HG02759 (cell line): Measurements from ENCODE around the gene F2.
"Not testable (repeated sequence)": the region's sequence is repeated elsewhere in the genome, so short reads cannot be mapped to it uniquely, and the experiment has no call there.

Experiments used
- ATAC-seq: cut with Tn5 transposase; IDR thresholded peaks from one replicate; pipeline ENCODE4 v1.9.1; 2021; ENCODE audit warnings: mild to moderate bottlenecking, moderate library complexity; ENCODE audit not compliant: unreplicated experiment

Gene F2

GRCh38 chr11:46719048-46719542 lies at the start of gene F2:
TSS of gene F2 (plus strand) at chr11:46719213. CDS start at chr11:46719236, 23 bp downstream.
- no peak for ATAC-seq

DNA sequence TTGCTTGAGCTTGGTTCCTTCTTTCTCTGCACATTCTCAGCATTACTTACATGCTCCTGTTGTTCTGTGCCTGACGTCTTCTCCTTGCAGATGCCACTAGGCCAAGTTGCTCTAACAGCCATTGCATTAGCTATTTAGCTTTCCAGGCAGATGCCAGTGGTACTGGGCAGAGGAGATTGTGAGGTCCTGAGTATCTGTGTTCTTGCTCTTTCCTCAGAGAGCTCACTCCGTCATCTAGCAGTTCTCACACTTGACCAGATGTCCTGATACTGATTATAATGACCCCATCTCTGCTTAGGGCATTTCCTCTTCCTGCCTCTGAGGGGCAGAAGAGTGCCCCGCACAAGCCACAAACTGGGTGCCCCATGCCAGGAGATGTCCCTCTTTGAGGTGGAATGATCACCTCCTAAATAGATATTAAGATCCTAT lies 49.3 kb upstream of the F2 start:
- ATAC-seq = no peak

- ATAC-seq = not testable (repeated sequence)
Observed at GRCh38 chr11:46670521-46670920, 48.5 kb upstream of the F2 start.

DNA sequence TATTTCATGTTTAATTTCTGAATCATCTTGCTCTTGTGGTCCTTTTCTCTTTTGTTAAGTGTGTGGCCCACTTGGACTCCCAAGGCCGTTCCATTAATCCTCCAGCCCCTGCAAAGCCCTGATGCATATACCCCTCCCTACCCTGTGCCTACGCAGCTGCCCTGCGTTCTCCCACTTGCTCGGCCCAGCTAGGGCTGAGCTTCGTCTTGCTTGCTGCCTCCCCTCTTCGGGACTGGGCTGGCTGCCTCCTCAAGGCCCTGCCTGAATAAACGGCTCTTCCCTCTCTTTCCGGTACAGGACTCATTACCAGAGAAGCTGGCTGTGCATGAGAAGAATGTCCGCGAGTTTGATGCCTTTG lies 47.1 kb upstream of the F2 start:
- no peak for ATAC-seq

DNA sequence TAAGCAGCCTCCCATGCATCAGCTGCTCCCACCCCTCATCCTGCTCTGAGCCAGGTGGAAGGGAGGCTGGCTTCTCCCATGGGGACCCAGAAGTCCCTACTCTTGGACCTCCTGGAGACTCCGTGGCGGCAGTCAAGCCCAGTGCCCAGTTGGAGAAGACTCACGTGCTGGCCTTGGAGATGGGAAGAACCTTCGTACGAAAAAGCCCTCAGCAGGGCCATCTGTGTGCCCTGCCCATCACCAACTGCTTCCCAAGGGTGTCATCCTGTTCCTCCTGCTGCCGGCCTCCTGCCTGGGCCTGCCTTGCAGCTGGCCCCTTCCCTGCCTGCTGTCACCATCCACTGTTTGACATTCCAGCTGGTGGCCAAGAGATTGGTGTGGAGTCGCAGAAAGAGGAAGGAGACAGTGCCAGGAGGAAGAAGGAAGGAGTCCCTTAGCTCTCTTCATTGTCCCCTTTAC lies 46.6 kb upstream of the F2 start:
- ATAC-seq = no peak

- ATAC-seq = no peak
Observed at GRCh38 chr11:46673713-46674462, 45.1 kb upstream of the F2 start.

DNA sequence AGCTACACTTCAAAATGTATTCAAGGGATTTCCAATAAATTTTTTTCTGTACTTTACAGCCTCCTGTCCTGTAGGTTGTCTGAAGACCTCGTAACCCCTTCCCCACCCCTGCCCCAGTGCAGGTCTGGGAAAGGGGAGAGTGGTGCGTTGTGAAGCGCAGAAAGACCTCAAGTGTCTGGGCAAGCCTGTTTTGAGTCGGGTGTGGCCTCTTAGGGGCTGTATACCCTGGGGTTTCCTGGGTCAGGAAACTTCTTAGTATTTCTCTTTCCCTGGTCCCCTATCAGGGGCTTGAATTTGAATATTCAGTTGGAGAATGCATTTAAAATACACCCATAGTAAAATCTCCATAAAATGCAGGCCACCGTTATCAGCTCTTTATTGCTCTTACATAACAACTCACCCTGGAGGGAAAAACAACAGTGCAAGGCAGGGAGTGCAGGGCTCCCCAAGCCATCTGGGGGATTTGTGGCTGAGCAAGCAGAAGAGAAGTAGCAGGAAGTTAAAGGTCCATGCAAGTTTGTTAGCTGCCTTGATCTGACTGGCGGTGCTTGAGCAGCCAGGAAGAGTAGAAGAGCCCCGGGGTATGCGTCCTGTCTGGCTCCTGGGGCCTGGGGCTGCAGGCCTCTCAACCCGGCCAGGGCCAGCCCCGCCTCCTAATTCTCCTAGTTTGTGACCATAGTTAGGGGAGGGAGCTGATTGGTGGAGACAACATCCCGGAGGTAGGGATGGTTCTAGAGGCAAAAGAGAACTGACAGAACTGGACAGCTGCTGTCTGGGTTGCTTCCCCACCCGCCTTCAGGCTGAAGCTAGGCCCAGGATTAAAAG lies 44.3 kb upstream of the F2 start:
- ATAC-seq = no peak

- no peak for ATAC-seq
Observed at GRCh38 chr11:46675288-46675851, 43.6 kb upstream of the F2 start.

DNA sequence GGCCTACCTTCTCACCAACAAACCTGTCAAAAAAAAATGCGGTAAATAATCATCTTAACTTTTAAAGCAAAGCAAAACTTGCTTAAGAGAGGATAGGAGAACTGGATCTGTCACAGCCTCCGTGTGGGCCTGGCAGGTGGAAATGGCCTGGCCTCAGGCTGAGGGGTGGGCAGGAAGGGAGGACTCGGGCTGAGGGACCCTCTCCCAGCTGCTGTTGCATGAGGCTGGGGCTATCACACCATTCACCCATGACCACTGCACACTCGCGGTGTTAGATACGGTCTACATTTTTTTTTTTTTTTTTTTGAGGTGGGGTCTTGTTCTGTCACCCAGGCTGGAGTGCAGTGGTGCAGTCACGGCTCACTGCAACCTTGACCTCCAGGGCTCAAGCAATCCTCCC lies 43.1 kb upstream of the F2 start:
- no peak for ATAC-seq

GRCh38 chr11:46676436-46677158 lies 42.4 kb upstream of the F2 start:
- ATAC-seq = no peak

DNA sequence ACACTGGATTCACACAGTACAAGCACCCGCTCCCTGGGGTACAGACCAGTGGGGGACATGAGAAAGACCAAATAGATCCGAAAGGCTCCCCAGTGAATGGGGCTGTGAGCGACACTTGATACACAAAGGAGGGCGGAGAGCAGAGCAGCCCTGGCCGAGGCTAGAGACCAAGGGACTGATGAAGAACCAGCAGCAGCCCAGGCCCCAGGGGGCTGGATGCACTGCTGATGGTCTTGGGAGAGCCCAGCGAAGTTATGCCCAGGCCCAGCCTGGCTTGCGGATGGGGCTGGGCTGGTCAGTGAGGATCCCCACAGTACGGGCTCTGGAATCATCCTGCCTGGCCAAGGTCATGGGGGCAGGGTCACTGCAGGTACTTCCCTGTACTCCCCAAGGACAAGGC lies 41.8 kb upstream of the F2 start:
- ATAC-seq = no peak

DNA sequence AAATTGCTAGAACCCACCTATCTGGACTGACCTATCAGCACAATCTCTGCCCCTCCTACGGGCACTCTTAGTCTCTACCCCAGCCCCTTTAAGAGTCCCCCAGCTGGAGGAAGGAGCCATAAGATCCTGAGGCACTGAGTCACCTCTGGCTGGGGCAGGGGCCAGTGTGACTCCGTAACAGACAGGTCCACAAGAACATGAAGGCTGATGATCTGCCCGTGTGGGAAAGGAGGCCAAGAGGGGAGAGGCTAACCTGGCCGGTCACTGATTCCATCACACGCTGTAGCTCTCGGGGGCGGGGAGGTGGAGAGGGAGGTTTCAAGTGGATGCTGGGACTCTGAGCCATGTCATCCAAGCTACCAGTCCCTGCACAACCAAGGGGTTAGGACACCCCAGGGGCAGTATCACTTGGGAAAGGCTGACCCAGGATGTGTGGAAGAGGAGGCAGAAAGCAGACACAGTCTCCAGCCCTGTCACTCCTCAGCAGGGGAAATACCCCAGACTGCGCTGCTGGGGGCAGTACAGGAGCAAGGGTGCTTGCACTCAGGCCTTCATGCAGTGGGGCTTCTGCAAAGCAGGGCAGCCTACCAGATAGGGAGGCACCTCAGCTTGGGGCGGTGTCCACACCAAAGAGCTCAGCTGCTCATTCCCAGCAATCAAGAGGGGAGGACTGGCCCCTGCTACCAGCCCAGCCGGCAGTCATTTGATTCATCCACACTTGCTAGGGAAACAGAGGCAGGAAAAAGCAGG lies 40.8 kb upstream of the F2 start:
- ATAC-seq = no peak

DNA sequence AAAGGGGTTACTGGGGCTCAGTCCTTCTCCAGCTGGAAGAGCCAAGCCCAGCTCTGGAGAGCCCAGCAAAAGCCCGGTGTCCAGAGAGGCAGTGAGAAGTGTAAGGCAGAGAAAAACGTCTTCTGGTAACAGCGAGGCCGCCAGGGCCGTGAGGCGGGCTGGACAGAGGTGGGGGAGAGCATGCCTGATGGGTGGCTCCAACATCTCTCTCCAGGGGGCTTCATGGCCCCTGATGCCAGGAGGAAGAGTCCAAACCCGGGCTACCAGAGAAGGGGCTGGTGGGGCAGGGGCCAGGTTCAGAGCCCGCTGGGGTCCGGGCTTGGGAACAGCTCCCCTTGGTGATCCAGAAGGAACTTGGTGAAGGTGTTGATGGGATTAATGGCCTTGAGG lies 40.3 kb upstream of the F2 start:
- ATAC-seq = no peak

DNA sequence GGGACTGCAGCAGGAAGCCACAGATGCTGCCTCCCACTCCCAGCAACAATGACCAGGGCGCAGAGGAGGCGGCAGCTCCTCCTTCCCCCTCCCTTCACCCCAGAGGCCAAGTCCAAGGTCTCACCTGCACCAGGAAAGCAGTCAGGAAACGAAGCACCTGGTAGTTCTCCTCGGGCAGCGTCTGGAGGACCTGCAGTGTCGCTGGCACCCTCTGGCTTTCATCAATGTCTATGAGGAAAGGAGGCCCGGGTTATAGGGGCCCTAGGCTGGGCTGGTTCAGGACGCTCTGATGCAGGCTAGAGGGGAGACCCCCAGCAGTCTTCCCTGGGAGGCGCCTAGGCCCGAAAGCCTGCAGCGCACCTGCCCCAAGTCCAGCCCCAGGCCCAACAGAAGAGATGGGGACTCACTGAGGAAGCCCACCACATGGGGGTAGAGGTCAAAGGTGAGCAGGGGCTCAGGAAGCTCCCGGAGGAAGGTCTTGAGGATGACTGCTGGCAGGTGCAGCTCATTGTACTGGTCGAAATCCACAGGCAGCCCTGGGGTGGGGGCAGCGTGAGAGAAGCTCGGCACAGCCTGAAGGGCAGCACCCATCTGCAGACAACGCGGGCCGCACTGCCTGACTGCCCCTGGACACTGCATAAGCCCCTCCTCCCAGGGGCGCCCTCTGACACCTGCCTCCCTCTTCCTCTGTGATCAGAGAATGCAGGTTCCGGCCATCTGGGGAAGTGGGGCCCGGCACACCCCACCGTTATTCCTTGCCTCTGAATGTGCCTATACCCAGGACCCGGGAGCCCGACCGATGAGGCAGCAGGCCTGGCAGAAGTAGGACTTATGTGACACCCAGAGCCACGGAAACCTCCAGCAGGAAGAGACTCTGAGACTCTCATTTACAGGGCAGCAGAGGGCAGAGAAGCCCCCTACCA lies 39.5 kb upstream of the F2 start:
- no peak for ATAC-seq

DNA sequence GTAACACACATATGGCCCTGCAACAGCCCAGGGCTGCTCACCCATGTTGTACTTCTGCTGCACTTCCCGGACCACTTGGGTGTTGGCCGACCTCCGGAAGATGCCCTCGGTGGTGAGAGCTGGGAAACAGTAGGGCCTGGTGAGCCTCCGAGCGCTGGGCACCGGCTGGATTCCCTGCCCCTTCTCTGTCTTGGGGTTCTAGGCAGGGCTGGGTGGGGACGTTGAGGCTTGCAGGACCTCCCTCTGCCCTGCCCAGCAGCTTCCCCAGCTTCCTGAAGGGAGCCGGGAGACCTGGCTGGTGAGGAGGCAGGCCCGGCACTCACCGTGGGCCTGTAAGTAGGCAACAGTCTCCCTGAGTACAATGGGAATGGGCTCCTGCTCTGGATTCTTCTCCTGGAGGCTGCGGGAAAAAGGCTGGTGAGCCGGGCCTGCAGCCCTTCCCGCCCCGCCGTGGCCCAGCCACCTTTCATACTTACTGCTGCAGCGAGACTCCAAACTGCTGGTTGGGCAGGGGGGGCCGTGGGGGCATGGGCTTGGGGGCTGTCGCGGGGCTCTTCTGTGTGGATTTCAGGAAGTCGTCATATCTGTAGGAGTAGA lies 38.8 kb upstream of the F2 start:
- no peak for ATAC-seq

- no peak for ATAC-seq
Observed at GRCh38 chr11:46680815-46681214, 38.2 kb upstream of the F2 start.

DNA sequence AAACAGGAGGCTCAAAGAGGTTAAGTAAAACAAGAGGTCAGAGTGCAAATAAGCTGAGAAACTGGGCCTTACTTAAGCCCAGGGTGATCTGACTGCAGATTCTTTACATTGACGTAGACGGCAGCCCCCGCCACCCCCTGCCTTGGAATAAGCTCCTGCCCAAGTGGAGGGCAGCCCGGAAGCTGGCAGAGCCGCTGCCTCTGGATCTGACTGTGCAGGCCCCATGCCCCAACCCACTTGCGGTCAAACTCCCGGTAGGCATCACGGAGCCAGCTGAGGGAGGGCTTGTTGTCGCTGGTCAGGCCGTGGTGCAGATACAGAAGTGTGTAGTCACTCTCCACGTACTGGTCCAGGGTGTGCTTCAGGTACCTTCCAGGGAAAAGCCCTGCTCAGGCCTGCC lies 37.2 kb upstream of the F2 start:
- ATAC-seq = no peak

DNA sequence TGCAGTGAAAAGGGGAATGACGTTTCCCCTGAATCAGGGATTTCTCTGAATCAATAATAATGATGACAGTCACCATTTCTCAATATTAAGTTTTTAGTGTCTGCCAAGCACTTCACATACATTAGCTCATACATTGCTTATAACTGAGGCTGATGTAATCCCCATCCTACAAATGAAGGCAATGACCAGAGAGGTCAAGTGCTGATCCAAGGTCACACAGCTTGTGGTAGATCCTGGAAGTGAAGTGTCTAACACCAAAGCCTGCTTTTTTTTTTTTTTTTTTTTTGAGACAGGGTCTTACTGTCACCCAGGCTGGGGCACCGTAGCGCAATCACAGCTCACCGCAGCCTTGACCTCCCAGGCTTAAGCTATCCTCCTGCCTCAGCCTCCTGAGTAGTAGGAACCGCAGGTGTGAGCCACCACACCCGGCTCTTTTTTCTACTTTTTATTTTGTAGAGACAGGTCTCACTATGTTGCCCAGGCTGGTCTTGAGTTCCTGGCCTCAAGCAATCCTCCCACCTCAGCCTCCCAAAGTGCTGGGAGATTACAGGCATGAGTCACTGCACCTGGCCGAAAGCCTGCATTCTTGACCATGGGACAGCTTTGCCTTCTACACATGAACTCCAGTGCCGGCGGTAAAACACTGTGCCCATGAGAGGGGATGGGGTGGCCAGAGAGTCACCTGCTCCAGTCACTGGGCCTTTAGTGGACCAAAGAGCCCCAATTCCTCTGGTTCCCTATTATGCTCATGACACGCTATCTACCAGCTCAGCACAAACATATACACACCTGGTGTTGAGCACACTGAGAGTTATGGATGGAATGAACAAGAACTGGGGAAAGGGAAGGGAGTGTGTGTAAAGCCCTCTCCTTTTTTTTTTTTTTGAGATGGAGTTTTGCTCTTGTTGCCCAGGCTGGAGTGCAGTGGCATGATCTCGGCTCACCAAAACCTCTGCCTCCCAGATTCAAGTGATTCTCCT lies 36.0 kb upstream of the F2 start:
- no peak for ATAC-seq
